Suprapubic skin (tissue), 4 donors: ENCODE data around the gene PYGL. TPM values are rescaled to one million over a fixed set of nuclear protein-coding genes. Genes with fewer than 3 reads are reported as not detected.

ENCODE experiments used
- DNase-seq, 2 donors: peaks; one replicate each; pipeline ENCODE4 v3.0.0-alpha.2; 2019; ENCODE audit warnings: low spot score in 2 of 2
- H3K27ac ChIP-seq: fragments of 200-600 bp; sonication (generic); one replicate; pipeline ENCODE4 v1.5.1; 2019
- H3K27me3 ChIP-seq: fragments of 200-600 bp; sonication (generic); one replicate; pipeline ENCODE4 v1.5.1; 2019
- H3K36me3 ChIP-seq: fragments of 200-600 bp; sonication (generic); one replicate; pipeline ENCODE4 v1.5.1; 2019
- H3K4me1 ChIP-seq: fragments of 200-600 bp; sonication (generic); one replicate; pipeline ENCODE4 v1.5.1; 2019
- H3K4me3 ChIP-seq: fragments of 200-600 bp; sonication (generic); one replicate; pipeline ENCODE4 v1.5.1; 2019; ENCODE audit warnings: mild to moderate bottlenecking
- H3K9me3 ChIP-seq: fragments of 200-600 bp; sonication (generic); one replicate; pipeline ENCODE4 v1.5.1; 2019
- CTCF ChIP-seq, 2 donors: fragments of 200-600 bp in 1 of 2; fragments of 450-650 bp in 1 of 2; sonication (generic) in 1 of 2; IDR thresholded peaks; one replicate each; pipeline ENCODE4 v1.5.1; 2016 to 2019; ENCODE audit warnings: antibody characterized with exemption in 2 of 2, mild to moderate bottlenecking in 1 of 2, moderate library complexity in 1 of 2
- EP300 ChIP-seq: sonication (generic); formaldehyde crosslinking; IDR thresholded peaks from one replicate; pipeline ENCODE4 v1.6.1; 2017; ENCODE audit warnings: antibody characterized with exemption
- POLR2A ChIP-seq, 2 donors: fragments of 450-650 bp; IDR thresholded peaks; one replicate each; pipeline ENCODE4 v1.6.1; 2017; ENCODE audit warnings: antibody characterized with exemption in 2 of 2, mild to moderate bottlenecking in 2 of 2, moderate library complexity in 2 of 2
- POLR2AphosphoS5 ChIP-seq, 3 donors: sonication (generic); formaldehyde crosslinking; IDR thresholded peaks; one replicate each; pipeline ENCODE4 v1.6.1; 2017; ENCODE audit warnings: antibody characterized with exemption in 3 of 3
- WGBS: methylation state at CpG from one replicate; pipeline ENCODE4 v1.1.5; 2018; 5-methylcytosine and 5-hydroxymethylcytosine counted together
- total RNA-seq, 4 donors: library from RNA; depleted of rRNA; stranded (reverse); fragments of >200 nt; gene quantifications; one replicate each; pipeline ENCODE4 v1.1.0, GENCODE V29; 2016

The PYGL gene
- total RNA-seq, 4 donors from 2014 or later: 43.3 to 73.4 (median 48.4) TPM

- no peak for TF ChIP-seq CTCF (IDR thresholded peaks at IDR 0.05)
- no peak for TF ChIP-seq EP300
- TF ChIP-seq POLR2AphosphoS5 (IDR thresholded peaks at IDR 0.05): no peak
- no peak for TF ChIP-seq POLR2A (IDR thresholded peaks at IDR 0.05)
- Histone ChIP-seq H3K4me3 (no peak overlapping the region), H3K27me3 (peaks cover 16% of the 10 kb centered on the region), H3K27ac (no peak overlapping the region), H3K9me3 (no peaks in the 10 kb centered on the region), H3K36me3 (no peaks in the 10 kb centered on the region), H3K4me1 (peaks cover 9% of the 10 kb centered on the region)
- DNase-seq: no peak
- 65% methylated on average over 2 of the region's 2 CpGs for WGBS
Observed at GRCh38 chr14:50874757-50875156, 69.5 kb downstream of the PYGL start.

- TF ChIP-seq POLR2A (IDR thresholded peaks at IDR 0.05): no peak
- TF ChIP-seq POLR2AphosphoS5 (IDR thresholded peaks at IDR 0.05): no peak
- no peak for TF ChIP-seq EP300
- TF ChIP-seq CTCF (IDR thresholded peaks at IDR 0.05): no peak
- Histone ChIP-seq H3K27ac (no peak within 1 kb of the TSS), H3K4me1 (peaks cover 9% of the 10 kb centered on the region), H3K4me3 (peak within 1 kb of the TSS; percentile 48), H3K27me3 (peaks cover 16% of the 10 kb centered on the region), H3K36me3 (no peaks in the 10 kb centered on the region), H3K9me3 (no peaks in the 10 kb centered on the region)
- DNase-seq: no peak
- WGBS: 56% methylated on average over 4 of the region's 63 CpGs
Observed at GRCh38 chr14:50871914-50872732, 72.2 kb downstream of the PYGL start, which contains the start of gene ABHD12B. Gene ABHD12B, plus strand, starts transcription at chr14:50872053. Its CDS starts 122 bp downstream, at chr14:50872175.

DNA sequence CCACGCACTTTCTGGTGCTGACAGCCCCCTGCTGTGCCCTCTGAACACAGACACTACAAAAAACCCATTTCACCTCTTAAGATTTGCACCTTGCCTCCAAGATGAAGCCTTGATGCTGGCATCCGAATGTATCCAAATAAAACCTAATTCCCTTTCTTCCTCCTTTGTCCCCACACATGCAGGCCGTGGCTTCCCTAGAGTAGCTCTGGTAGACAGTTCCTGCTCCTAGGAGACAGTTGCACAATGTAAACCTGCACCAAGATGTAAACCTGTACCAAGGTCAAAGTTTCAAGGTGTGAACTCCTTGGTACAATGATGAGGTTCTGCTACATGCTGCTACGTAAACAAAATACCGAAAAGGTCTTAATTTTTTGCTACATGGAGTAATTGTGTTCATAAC lies 73.1 kb downstream of the PYGL start:
- TF ChIP-seq POLR2A (IDR thresholded peaks at IDR 0.05): no peak
- no peak for TF ChIP-seq POLR2AphosphoS5 (IDR thresholded peaks at IDR 0.05)
- no peak for TF ChIP-seq CTCF (IDR thresholded peaks at IDR 0.05)
- no peak for TF ChIP-seq EP300
- Histone ChIP-seq H3K36me3 (no peaks in the 10 kb centered on the region), H3K4me3 (no peak overlapping the region), H3K27me3 (peaks cover 16% of the 10 kb centered on the region), H3K4me1 (peaks cover 9% of the 10 kb centered on the region), H3K27ac (no peak overlapping the region), H3K9me3 (no peaks in the 10 kb centered on the region)
- WGBS: 85% methylated on average over 5 of the region's 5 CpGs
- DNase-seq: no peak

DNA sequence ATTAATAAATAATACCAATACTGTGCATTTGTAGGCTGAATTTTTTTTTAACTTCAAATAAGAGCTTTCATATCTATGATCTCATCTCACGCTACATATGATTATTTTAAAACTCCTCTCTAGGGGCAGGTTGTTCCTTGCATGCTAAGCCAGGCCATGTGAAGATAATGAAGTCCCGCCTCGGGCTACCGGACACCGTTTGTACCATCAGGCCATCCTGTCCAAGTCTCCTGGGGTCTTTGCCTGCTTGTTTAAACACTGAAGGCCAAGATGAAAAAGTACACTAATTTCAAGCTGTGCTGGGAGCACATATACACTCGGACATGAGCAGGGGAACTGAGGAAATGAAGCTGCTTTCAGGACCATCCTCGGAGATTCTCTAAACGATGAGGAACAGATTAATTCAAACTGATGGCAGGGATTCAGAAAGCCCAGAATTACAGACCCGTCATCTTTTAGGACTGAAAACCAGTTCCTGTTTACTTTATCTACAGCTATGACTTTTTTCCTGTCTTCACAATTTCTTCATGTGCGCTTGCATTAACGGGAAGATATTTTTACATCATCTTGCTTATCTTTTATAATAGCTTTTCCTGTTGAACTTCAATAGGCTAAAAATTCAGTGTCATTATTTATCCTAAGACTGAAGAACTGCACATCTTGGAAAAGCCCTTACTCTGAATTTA lies 78.7 kb downstream of the PYGL start:
- no peaks in the 10 kb centered on the region for H3K4me1 ChIP-seq
- no peak overlapping the region for H3K4me3 ChIP-seq
- H3K36me3 ChIP-seq: no peaks in the 10 kb centered on the region
- WGBS: 66% methylated on average over 11 of the region's 11 CpGs
- H3K27ac ChIP-seq: no peak overlapping the region
- H3K9me3 ChIP-seq: no peaks in the 10 kb centered on the region
- peaks cover 2% of the 10 kb centered on the region for H3K27me3 ChIP-seq
- DNase-seq: no peak
- no peak for TF ChIP-seq CTCF (IDR thresholded peaks at IDR 0.05)
- TF ChIP-seq POLR2A (IDR thresholded peaks at IDR 0.05): no peak
- TF ChIP-seq EP300: no peak
- TF ChIP-seq POLR2AphosphoS5 (IDR thresholded peaks at IDR 0.05): no peak

DNA sequence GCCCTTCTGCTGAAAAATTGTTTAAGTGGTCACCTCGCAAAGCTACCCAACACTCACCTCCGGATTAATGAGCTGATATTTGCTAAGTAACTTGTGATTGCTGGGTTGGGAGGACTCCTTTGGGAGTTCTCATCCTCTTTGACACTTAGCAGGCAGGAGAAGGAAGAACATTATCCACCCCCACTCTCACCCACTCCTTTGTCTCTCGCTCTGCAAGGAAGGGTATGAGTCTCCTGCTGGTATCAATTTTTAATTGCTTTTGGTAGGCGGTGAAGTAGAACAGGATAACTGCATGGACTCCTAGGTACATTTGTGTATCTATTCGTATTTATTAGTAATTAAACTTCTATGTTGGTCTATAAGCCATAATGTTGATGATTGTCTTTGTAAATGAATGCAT lies 79.3 kb downstream of the PYGL start:
- H3K4me1 ChIP-seq: no peaks in the 10 kb centered on the region
- H3K27ac ChIP-seq: no peak overlapping the region
- TF ChIP-seq CTCF (IDR thresholded peaks at IDR 0.05): no peak
- no peak for TF ChIP-seq POLR2A (IDR thresholded peaks at IDR 0.05)
- no peak for TF ChIP-seq POLR2AphosphoS5 (IDR thresholded peaks at IDR 0.05)
- no peak for TF ChIP-seq EP300
- DNase-seq: no peak
- 83% methylated on average over 5 of the region's 5 CpGs for WGBS
- no peaks in the 10 kb centered on the region for H3K27me3 ChIP-seq
- H3K36me3 ChIP-seq: no peaks in the 10 kb centered on the region
- no peak overlapping the region for H3K4me3 ChIP-seq
- H3K9me3 ChIP-seq: no peaks in the 10 kb centered on the region
